GM12874 (cell line): ENCODE results near the gene HEXIM1.

Source experiments
- TF ChIP-seq, protein P1 (sequence below): IDR thresholded peaks from 2 replicates; pipeline ENCODE4 v1.5.1; 2011; ENCODE audit warnings: low read depth, mild to moderate bottlenecking, control low read depth, low read length, moderate library complexity; ENCODE audit not compliant: insufficient read depth

Gene HEXIM1

DNA sequence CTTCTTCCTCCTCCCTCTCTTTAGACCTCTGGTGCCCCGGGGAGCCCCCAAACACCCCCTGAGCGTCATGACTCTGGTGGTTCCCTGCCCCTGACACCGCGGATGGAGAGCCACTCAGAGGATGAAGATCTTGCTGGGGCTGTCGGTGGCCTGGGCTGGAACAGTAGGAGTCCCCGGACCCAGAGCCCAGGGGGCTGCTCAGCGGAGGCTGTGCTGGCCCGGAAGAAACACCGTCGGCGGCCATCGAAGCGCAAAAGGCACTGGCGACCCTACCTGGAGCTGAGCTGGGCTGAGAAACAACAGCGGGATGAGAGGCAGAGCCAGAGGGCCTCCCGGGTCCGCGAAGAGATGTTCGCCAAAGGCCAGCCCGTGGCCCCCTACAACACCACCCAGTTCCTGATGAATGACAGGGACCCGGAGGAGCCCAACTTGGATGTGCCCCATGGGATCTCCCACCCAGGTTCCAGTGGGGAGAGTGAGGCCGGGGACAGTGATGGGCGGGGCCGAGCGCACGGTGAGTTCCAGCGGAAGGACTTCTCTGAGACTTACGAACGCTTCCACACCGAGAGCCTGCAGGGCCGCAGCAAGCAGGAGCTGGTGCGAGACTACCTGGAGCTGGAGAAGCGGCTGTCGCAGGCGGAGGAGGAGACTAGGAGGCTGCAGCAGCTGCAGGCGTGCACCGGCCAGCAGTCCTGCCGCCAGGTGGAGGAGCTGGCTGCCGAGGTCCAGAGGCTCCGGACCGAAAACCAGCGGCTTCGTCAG is 20.9 kb downstream of the HEXIM1 start:
- TF ChIP-seq, protein P1, sequence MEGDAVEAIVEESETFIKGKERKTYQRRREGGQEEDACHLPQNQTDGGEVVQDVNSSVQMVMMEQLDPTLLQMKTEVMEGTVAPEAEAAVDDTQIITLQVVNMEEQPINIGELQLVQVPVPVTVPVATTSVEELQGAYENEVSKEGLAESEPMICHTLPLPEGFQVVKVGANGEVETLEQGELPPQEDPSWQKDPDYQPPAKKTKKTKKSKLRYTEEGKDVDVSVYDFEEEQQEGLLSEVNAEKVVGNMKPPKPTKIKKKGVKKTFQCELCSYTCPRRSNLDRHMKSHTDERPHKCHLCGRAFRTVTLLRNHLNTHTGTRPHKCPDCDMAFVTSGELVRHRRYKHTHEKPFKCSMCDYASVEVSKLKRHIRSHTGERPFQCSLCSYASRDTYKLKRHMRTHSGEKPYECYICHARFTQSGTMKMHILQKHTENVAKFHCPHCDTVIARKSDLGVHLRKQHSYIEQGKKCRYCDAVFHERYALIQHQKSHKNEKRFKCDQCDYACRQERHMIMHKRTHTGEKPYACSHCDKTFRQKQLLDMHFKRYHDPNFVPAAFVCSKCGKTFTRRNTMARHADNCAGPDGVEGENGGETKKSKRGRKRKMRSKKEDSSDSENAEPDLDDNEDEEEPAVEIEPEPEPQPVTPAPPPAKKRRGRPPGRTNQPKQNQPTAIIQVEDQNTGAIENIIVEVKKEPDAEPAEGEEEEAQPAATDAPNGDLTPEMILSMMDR: no peak

DNA sequence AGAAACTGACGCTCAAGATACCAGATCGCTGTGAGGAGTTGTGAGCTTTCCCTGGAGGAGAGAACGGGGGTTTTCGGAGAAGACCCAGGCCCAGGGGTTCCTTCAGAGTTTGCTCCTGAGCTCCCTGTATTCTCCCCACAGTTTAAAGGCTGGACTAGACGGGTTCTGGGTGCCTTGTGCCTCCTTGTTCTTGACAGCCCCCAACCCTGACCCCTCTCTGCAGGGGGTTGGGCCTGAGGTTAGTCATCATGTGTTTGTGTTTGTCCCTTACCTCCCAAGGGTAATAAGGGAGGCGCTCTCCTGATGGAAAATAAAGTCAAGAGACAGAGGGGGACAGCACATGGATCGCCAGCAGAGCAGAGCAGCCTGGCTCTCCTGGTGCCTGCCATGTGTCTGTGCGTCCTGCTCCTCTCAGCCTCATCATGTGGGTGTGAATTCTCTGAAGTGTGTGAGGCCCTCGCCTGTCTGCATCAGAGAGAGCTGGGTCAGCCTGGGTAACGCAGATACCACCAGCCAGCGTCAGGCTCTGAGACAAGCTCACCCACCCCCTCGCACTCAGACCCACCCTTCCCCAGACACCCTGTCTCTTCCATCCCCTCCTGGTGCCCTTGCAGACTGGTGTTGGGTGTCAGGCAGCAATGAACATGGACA is 22.1 kb downstream of the HEXIM1 start:
- TF ChIP-seq, protein P1: no peak

DNA sequence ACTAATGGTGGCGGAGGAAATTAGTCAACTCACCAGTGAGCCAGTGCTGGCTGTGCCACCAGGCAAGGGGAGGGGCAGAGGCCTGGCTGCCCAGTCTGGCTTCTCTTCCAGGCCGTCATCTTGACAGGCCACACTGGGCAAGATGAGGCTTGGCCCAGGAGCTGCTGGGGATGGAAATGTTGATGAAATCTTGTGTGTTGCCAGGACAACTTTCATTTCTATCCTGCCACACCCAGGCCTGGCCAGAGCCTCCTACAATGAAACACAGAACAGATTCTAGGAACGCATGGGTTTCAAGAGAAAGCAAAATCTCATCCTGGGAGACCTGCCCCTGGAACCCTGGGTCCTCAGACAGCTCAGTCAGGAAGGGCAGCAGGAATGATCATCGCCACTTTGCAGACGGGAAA is 22.7 kb downstream of the HEXIM1 start:
- TF ChIP-seq, protein P1: no peak

DNA sequence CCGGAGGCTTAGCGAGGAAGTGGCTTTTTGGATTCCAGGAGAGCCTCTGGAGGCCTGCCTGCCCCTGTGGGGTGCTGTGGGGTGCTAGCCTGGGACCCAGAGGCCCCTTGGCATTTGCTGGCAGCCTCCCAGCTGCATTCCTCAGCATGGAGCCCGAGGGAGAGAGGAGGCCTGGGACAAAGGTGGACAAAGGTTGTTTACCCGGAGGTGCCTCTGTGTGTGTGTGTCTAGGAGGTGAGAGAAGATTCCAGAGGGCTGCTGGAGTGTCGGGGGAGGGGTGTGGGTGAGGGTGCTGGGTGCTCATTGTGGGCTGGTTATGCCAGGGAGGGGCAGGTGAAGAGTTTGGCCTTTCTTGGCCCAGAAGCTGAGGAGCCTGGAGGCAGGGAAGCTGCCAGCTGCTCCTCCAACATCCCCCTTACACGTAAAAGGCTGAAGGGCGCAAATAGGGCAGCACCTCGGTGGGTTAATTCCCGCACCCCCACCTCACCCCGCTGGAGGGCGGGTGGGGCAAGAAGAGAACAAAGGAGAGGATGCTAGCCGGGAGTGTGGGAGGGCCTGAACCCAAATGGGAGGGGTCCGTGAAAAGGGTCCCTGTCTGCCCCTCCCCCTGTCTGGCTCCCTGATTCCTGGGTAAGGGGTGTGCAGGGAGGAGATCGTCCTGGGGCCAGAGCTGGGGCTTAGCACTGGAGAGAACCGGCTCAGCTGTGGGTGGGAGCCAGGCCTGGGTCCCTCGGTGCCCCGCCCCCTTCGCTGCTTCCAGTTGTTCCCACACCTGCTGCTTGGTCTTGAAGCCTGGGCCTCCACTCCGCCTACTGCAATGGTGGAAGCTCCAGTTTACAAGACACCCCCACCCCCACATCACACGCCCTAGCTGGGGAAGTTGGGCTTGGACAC is 23.3 kb downstream of the HEXIM1 start:
- TF ChIP-seq, protein P1: no peak

DNA sequence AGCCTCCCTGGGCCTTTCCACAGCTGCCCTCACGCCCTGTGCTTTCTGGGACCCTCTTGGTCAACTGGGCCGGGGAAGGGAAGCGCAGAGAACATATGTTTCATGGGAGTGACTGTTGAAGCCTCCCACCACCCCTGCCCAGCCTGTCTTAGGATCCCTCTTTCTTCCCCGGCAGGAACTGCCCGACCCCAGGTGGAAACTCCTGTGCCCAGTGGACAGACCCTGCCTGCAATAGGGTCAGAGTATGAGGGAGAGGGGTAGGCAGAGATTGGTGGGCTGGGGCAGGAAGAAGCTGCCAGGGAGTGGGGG is 23.9 kb downstream of the HEXIM1 start:
- TF ChIP-seq, protein P1: no peak

DNA sequence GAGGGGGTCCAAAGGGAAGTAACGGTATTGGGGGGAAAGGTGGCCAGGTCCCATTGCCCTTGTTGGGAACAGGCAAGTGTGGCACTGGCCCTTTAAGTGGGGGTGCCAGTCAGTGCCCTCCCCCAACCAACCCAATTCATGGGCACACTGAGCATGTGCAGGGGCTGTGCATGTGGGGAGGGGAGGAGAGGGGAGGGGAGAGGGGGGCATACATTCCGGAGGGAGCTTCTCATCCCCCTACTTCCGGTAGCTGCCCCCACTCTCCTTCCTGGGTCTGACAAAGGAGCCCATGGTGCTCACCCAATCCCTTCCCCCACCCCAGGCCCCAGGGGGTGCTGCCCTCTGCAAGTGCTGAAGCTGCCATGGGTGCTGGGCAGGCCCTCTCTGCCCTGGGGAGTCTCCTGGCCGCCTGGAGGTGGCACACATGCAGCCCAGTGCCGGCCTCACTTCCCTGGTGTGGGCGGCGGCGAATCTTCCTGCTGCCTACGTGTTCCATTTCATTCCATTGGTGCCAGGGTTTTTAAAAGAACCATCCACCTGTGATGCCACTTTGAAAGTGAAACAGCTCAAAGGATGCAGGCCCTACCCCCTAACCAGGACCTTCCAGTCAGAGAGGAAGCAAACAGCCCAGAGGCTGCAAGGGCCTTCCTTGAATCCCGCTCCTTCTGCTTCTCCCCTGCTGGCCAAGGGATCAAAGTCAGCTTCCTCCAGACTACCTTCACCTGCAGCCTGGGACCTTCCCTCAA is 24.4 kb downstream of the HEXIM1 start:
- TF ChIP-seq, protein P1: no peak

DNA sequence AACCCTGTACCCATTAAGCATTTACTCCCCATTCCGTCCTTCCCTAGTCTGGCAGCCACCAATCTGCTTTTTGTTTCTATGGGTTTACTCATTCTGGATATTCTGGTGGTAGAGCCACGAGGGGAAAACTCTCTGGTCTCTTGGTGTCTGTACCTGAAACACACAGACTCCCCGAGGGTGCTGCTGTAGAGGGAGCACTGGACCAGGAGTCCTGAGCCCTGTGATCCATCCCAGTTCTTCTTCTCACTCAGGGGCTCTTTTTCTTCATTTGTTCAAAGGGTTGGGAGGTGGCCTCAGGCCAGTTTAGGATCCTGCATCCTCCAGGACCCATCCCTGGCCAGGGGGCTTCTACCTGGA is 27.5 kb downstream of the HEXIM1 start:
- TF ChIP-seq, protein P1: no peak
